ENCODE results near the gene CAPRIN1. TPM values are rescaled to one million over a fixed set of nuclear protein-coding genes. Genes with fewer than 3 reads are reported as not detected.
A peak's percentile ranks its signal among the peaks of the same experiment; 100 is the strongest.
"Not testable (repeated sequence)": the region's sequence is repeated elsewhere in the genome, so short reads cannot be mapped to it uniquely, and the experiment has no call there.

CAPRIN1 gene
- total RNA-seq, 2 experiments from 2014 or later = 219 to 235 TPM

- H3K27me3 Mint-ChIP-seq (ENCODE audit: low read depth); H3K27ac Mint-ChIP-seq; DNase-seq; H3K4me3 Mint-ChIP-seq; H3K9me3 Mint-ChIP-seq (ENCODE audit: insufficient read depth); ATAC-seq: not testable (repeated sequence)
- Mint-ChIP-seq H3K4me1 (ENCODE audit: low read depth) (peaks cover 40% of the 10 kb centered on the region), H3K36me3 (ENCODE audit: low read depth) (peaks cover 53% of the 10 kb centered on the region)
- ChIA-PET POLR2A (interaction anchor here (1.3 kb wide), 1 partner anchor 34 kb away, joined by 3 read pairs; the partner anchor contains the start of gene NAT10), CTCF (interaction anchor here (0.9 to 1.5 kb wide), 4 partner anchors 8 to 74 kb away, joined by 3 to 7 read pairs (median 3); no protein-coding TSS in a partner anchor)
Observed at GRCh38 chr11:34071306-34071705, 19.8 kb downstream of the CAPRIN1 start.

GRCh38 chr11:34072041-34072440, 20.5 kb downstream of the CAPRIN1 start:
- ChIA-PET CTCF (interaction anchor here (0.9 to 1.5 kb wide), 4 partner anchors 9 to 75 kb away, joined by 3 to 7 read pairs (median 3); no protein-coding TSS in a partner anchor), POLR2A (interaction anchor here (0.6 to 1.3 kb wide), 2 partner anchors 33 to 35 kb away, joined by 3 read pairs; partner anchors contain the start of gene NAT10)
- no peak for DNase-seq
- Mint-ChIP-seq H3K9me3 (ENCODE audit: insufficient read depth) (no peaks in the 10 kb centered on the region), H3K4me1 (ENCODE audit: low read depth) (peaks cover 36% of the 10 kb centered on the region), H3K4me3 (no peak overlapping the region), H3K36me3 (ENCODE audit: low read depth) (peaks cover 52% of the 10 kb centered on the region), H3K27ac (no peak overlapping the region), H3K27me3 (ENCODE audit: low read depth) (no peaks in the 10 kb centered on the region)
- no peak for ATAC-seq

- H3K36me3 Mint-ChIP-seq (ENCODE audit: low read depth) = peaks cover 57% of the 10 kb centered on the region
Observed at GRCh38 chr11:34072832-34073231, 21.3 kb downstream of the CAPRIN1 start.

GRCh38 chr11:34074391-34074790, 22.9 kb downstream of the CAPRIN1 start:
- no peaks in the 10 kb centered on the region for H3K27me3 Mint-ChIP-seq (ENCODE audit: low read depth)
- POLR2A ChIA-PET = interaction anchor here (1.2 kb wide), 1 partner anchor 18 kb away, joined by 3 read pairs; no protein-coding TSS in a partner anchor
- peaks cover 63% of the 10 kb centered on the region for H3K36me3 Mint-ChIP-seq (ENCODE audit: low read depth)
- CTCF ChIA-PET = interaction anchor here (0.9 to 1.7 kb wide), 3 partner anchors 11 to 77 kb away, joined by 3 to 8 read pairs (median 3); no protein-coding TSS in a partner anchor
- no peaks in the 10 kb centered on the region for H3K9me3 Mint-ChIP-seq (ENCODE audit: insufficient read depth)
- peak overlapping the region; percentile 23 for H3K27ac Mint-ChIP-seq
- DNase-seq = no peak
- H3K4me1 Mint-ChIP-seq (ENCODE audit: low read depth) = peaks cover 30% of the 10 kb centered on the region
- ATAC-seq = no peak
- H3K4me3 Mint-ChIP-seq = no peak overlapping the region

More at GRCh38 chr11:34072832-34073231, 21.3 kb downstream of the CAPRIN1 start:
- Mint-ChIP-seq H3K27me3 (ENCODE audit: low read depth) (no peaks in the 10 kb centered on the region), H3K4me3 (no peak overlapping the region), H3K9me3 (ENCODE audit: insufficient read depth) (no peaks in the 10 kb centered on the region), H3K4me1 (ENCODE audit: low read depth) (peaks cover 32% of the 10 kb centered on the region), H3K27ac (no peak overlapping the region)
- POLR2A ChIA-PET = interaction anchor here (0.6 kb wide), 1 partner anchor 34 kb away, joined by 3 read pairs; no protein-coding TSS in a partner anchor
- ATAC-seq (no peak), DNase-seq (no peak)
- CTCF ChIA-PET = no interaction called here

GRCh38 chr11:34075178-34075820, 23.8 kb downstream of the CAPRIN1 start:
- no peak for ATAC-seq
- POLR2A ChIA-PET = interaction anchor here (1.9 kb wide), 1 partner anchor 24 kb away, joined by 5 read pairs; the partner anchor contains the start of gene CAPRIN1

GRCh38 chr11:34080609-34081008, 29.1 kb downstream of the CAPRIN1 start:
- no peak for ATAC-seq
- POLR2A ChIA-PET = interaction anchor here (1.2 kb wide), 1 partner anchor 30 kb away, joined by 3 read pairs; no protein-coding TSS in a partner anchor
- CTCF ChIA-PET = interaction anchor here (0.9 to 1.5 kb wide), 3 partner anchors 9 to 92 kb away, joined by 3 to 7 read pairs (median 3); no protein-coding TSS in a partner anchor
- no peaks in the 10 kb centered on the region for H3K9me3 Mint-ChIP-seq (ENCODE audit: insufficient read depth)
- no peaks in the 10 kb centered on the region for H3K27me3 Mint-ChIP-seq (ENCODE audit: low read depth)
- H3K4me3 Mint-ChIP-seq = no peak overlapping the region
- H3K27ac Mint-ChIP-seq = no peak overlapping the region
- H3K36me3 Mint-ChIP-seq (ENCODE audit: low read depth) = peaks cover 66% of the 10 kb centered on the region
- no peak for DNase-seq
- peaks cover 10% of the 10 kb centered on the region for H3K4me1 Mint-ChIP-seq (ENCODE audit: low read depth)

More at GRCh38 chr11:34075178-34075820, 23.8 kb downstream of the CAPRIN1 start:
- no peak for DNase-seq
- Mint-ChIP-seq H3K27ac (no peak overlapping the region), H3K4me1 (ENCODE audit: low read depth) (peaks cover 25% of the 10 kb centered on the region), H3K36me3 (ENCODE audit: low read depth) (peaks cover 60% of the 10 kb centered on the region), H3K4me3 (no peak overlapping the region), H3K9me3 (ENCODE audit: insufficient read depth) (no peaks in the 10 kb centered on the region), H3K27me3 (ENCODE audit: low read depth) (no peaks in the 10 kb centered on the region)
- CTCF ChIA-PET = interaction anchor here (1.7 to 1.8 kb wide), 3 partner anchors 10 to 24 kb away, joined by 5 to 8 read pairs (median 5); partner anchors contain the start of gene CAPRIN1

GRCh38 chr11:34084637-34085036, 33.1 kb downstream of the CAPRIN1 start:
- CTCF ChIA-PET = interaction anchor here (0.8 to 1.4 kb wide), 2 partner anchors 9 to 86 kb away, joined by 3 to 8 read pairs; no protein-coding TSS in a partner anchor
- no peak for DNase-seq
- no peak overlapping the region for H3K4me3 Mint-ChIP-seq
- peaks cover 68% of the 10 kb centered on the region for H3K36me3 Mint-ChIP-seq (ENCODE audit: low read depth)
- peaks cover 19% of the 10 kb centered on the region for H3K4me1 Mint-ChIP-seq (ENCODE audit: low read depth)
- ATAC-seq = no peak
- no peaks in the 10 kb centered on the region for H3K9me3 Mint-ChIP-seq (ENCODE audit: insufficient read depth)
- POLR2A ChIA-PET = interaction anchor here (2.0 to 2.1 kb wide), 2 partner anchors 9 to 21 kb away, joined by 5 to 8 read pairs; partner anchors contain the start of gene NAT10
- peak overlapping the region; percentile 58 for H3K27ac Mint-ChIP-seq
- H3K27me3 Mint-ChIP-seq (ENCODE audit: low read depth) = no peaks in the 10 kb centered on the region

- Mint-ChIP-seq H3K9me3 (ENCODE audit: insufficient read depth) (no peaks in the 10 kb centered on the region), H3K27me3 (ENCODE audit: low read depth) (no peaks in the 10 kb centered on the region), H3K4me1 (ENCODE audit: low read depth) (peaks cover 19% of the 10 kb centered on the region), H3K36me3 (ENCODE audit: low read depth) (peaks cover 74% of the 10 kb centered on the region), H3K27ac (peak overlapping the region; percentile 43), H3K4me3 (no peak overlapping the region)
- ChIA-PET CTCF (interaction anchor here (0.6 kb wide), 1 partner anchor 307 kb away, joined by 3 read pairs; no protein-coding TSS in a partner anchor), POLR2A (interaction anchor here (2.1 kb wide), 1 partner anchor 19 kb away, joined by 8 read pairs; the partner anchor contains the start of gene NAT10)
- no peak for DNase-seq
- no peak for ATAC-seq
Observed at GRCh38 chr11:34086554-34087283, 35.2 kb downstream of the CAPRIN1 start.

- no peak overlapping the region for H3K27ac Mint-ChIP-seq
- ChIA-PET CTCF (interaction anchor here (2.1 kb wide), 1 partner anchor 16 kb away, joined by 5 read pairs; no protein-coding TSS in a partner anchor), POLR2A (no interaction called here)
- H3K4me1 Mint-ChIP-seq (ENCODE audit: low read depth) = peaks cover 6% of the 10 kb centered on the region
- no peaks in the 10 kb centered on the region for H3K9me3 Mint-ChIP-seq (ENCODE audit: insufficient read depth)
- H3K27me3 Mint-ChIP-seq (ENCODE audit: low read depth) = no peaks in the 10 kb centered on the region
- no peak overlapping the region for H3K4me3 Mint-ChIP-seq
- peaks cover 72% of the 10 kb centered on the region for H3K36me3 Mint-ChIP-seq (ENCODE audit: low read depth)
- DNase-seq = no peak
- ATAC-seq = no peak
Observed at GRCh38 chr11:34091825-34092224, 40.3 kb downstream of the CAPRIN1 start.

GRCh38 chr11:34094900-34095299, 43.4 kb downstream of the CAPRIN1 start:
- DNase-seq; H3K4me1 Mint-ChIP-seq (ENCODE audit: low read depth); ATAC-seq; H3K9me3 Mint-ChIP-seq (ENCODE audit: insufficient read depth); H3K27me3 Mint-ChIP-seq (ENCODE audit: low read depth); H3K4me3 Mint-ChIP-seq; H3K27ac Mint-ChIP-seq: not testable (repeated sequence)
- CTCF ChIA-PET = interaction anchor here (1.6 to 1.7 kb wide), 2 partner anchors 17 to 24 kb away, joined by 4 read pairs; no protein-coding TSS in a partner anchor
- H3K36me3 Mint-ChIP-seq (ENCODE audit: low read depth) = peaks cover 79% of the 10 kb centered on the region
- POLR2A ChIA-PET = interaction anchor here (2.1 kb wide), 1 partner anchor 11 kb away, joined by 7 read pairs; the partner anchor contains the start of gene NAT10

GRCh38 chr11:34098813-34099212, 47.3 kb downstream of the CAPRIN1 start:
- Mint-ChIP-seq H3K27me3 (ENCODE audit: low read depth) (no peaks in the 10 kb centered on the region), H3K4me1 (ENCODE audit: low read depth) (peaks cover 2% of the 10 kb centered on the region), H3K9me3 (ENCODE audit: insufficient read depth) (no peaks in the 10 kb centered on the region), H3K4me3 (no peak overlapping the region), H3K36me3 (ENCODE audit: low read depth) (peaks cover 68% of the 10 kb centered on the region), H3K27ac (peak overlapping the region; percentile 49)
- no peak for ATAC-seq
- ChIA-PET POLR2A (no interaction called here), CTCF (interaction anchor here (1.0 to 2.5 kb wide), 2 partner anchors 27 to 102 kb away, joined by 3 to 9 read pairs; no protein-coding TSS in a partner anchor)
- no peak for DNase-seq
